ENCODE data around the gene PTK6.

Gene PTK6

GRCh38 chr20:63536997-63537524 is at the start of gene PTK6:
TSS of gene PTK6 (minus strand) at chr20:63537376. CDS start at chr20:63537314, 62 bp downstream.
- H3K9me3 ChIP-seq (ENCODE audit: control insufficient read depth in 2 of 2, low read length in 2 of 2), result no peaks in the 10 kb centered on the region
- peaks cover 30 to 47% of the 10 kb centered on the region in 2 donors for H3K4me1 ChIP-seq (ENCODE audit: control insufficient read depth in 2 of 2, insufficient read depth in 2 of 2, low read length in 2 of 2)
- H3K36me3 ChIP-seq (ENCODE audit: control insufficient read depth in 2 of 2, insufficient read depth in 2 of 2, low read length in 2 of 2), result peaks cover 2% of the 10 kb centered on the region in 2 donors
- H3K4me3 ChIP-seq (ENCODE audit: low read length in 2 of 2), result peak within 1 kb of the TSS; percentile 78 to 80
- H3K27me3 ChIP-seq (ENCODE audit: control insufficient read depth in 2 of 2, insufficient read depth in 2 of 2, low read length in 2 of 2), result no peaks in the 10 kb centered on the region
- peak within 1 kb of the TSS; percentile 99 for H3K27ac ChIP-seq (ENCODE audit: low read depth in 2 of 2, low read length in 2 of 2)
- peak within 1 kb of the TSS; percentile 87 to 99 for H3K9ac ChIP-seq (ENCODE audit: low read depth in 1 of 2, low read length in 2 of 2)

GRCh38 chr20:63586797-63587196 is 49.6 kb upstream of the PTK6 start:
- H3K4me1 ChIP-seq (ENCODE audit: control insufficient read depth in 2 of 2, insufficient read depth in 2 of 2, low read length in 2 of 2), result no peaks in the 10 kb centered on the region
- H3K27me3 ChIP-seq (ENCODE audit: control insufficient read depth in 2 of 2, insufficient read depth in 2 of 2, low read length in 2 of 2), result no peaks in the 10 kb centered on the region
- no peak overlapping the region for H3K9ac ChIP-seq (ENCODE audit: low read depth in 1 of 2, low read length in 2 of 2)
- H3K36me3 ChIP-seq (ENCODE audit: control insufficient read depth in 2 of 2, insufficient read depth in 2 of 2, low read length in 2 of 2), result peaks cover 17 to 18% of the 10 kb centered on the region in 2 donors
- H3K9me3 ChIP-seq (ENCODE audit: control insufficient read depth in 2 of 2, low read length in 2 of 2), result no peaks in the 10 kb centered on the region
- H3K4me3 ChIP-seq (ENCODE audit: low read length in 2 of 2), result no peak overlapping the region
- no peak overlapping the region for H3K27ac ChIP-seq (ENCODE audit: low read depth in 2 of 2, low read length in 2 of 2)

- Histone ChIP-seq H3K4me3 (ENCODE audit: low read length in 2 of 2) (no peak overlapping the region), H3K36me3 (ENCODE audit: control insufficient read depth in 2 of 2, insufficient read depth in 2 of 2, low read length in 2 of 2) (peaks cover 13% of the 10 kb centered on the region in 2 donors), H3K4me1 (ENCODE audit: control insufficient read depth in 2 of 2, insufficient read depth in 2 of 2, low read length in 2 of 2) (no peaks in the 10 kb centered on the region), H3K9ac (ENCODE audit: low read depth in 1 of 2, low read length in 2 of 2) (no peak overlapping the region), H3K27me3 (ENCODE audit: control insufficient read depth in 2 of 2, insufficient read depth in 2 of 2, low read length in 2 of 2) (no peaks in the 10 kb centered on the region), H3K27ac (ENCODE audit: low read depth in 2 of 2, low read length in 2 of 2) (no peak overlapping the region), H3K9me3 (ENCODE audit: control insufficient read depth in 2 of 2, low read length in 2 of 2) (no peaks in the 10 kb centered on the region)
These were observed 48.7 kb upstream of the PTK6 start for GRCh38 chr20:63585616-63586565.

- Histone ChIP-seq H3K9me3 (ENCODE audit: control insufficient read depth in 2 of 2, low read length in 2 of 2) (no peaks in the 10 kb centered on the region), H3K36me3 (ENCODE audit: control insufficient read depth in 2 of 2, insufficient read depth in 2 of 2, low read length in 2 of 2) (no peaks in the 10 kb centered on the region), H3K9ac (ENCODE audit: low read depth in 1 of 2, low read length in 2 of 2) (no peak overlapping the region), H3K4me1 (ENCODE audit: control insufficient read depth in 2 of 2, insufficient read depth in 2 of 2, low read length in 2 of 2) (no peaks in the 10 kb centered on the region), H3K27me3 (ENCODE audit: control insufficient read depth in 2 of 2, insufficient read depth in 2 of 2, low read length in 2 of 2) (peaks cover 7 to 10% of the 10 kb centered on the region in 2 donors), H3K27ac (ENCODE audit: low read depth in 2 of 2, low read length in 2 of 2) (no peak overlapping the region), H3K4me3 (ENCODE audit: low read length in 2 of 2) (no peak overlapping the region)
These were observed 45.3 kb upstream of the PTK6 start for GRCh38 chr20:63582382-63583063.

GRCh38 chr20:63580796-63581461 is 43.8 kb upstream of the PTK6 start:
- Histone ChIP-seq H3K27ac (ENCODE audit: low read depth in 2 of 2, low read length in 2 of 2) (no peak overlapping the region), H3K27me3 (ENCODE audit: control insufficient read depth in 2 of 2, insufficient read depth in 2 of 2, low read length in 2 of 2) (peaks cover 7 to 10% of the 10 kb centered on the region in 2 donors), H3K4me3 (ENCODE audit: low read length in 2 of 2) (no peak overlapping the region), H3K9ac (ENCODE audit: low read depth in 1 of 2, low read length in 2 of 2) (no peak overlapping the region), H3K9me3 (ENCODE audit: control insufficient read depth in 2 of 2, low read length in 2 of 2) (no peaks in the 10 kb centered on the region), H3K36me3 (ENCODE audit: control insufficient read depth in 2 of 2, insufficient read depth in 2 of 2, low read length in 2 of 2) (no peaks in the 10 kb centered on the region), H3K4me1 (ENCODE audit: control insufficient read depth in 2 of 2, insufficient read depth in 2 of 2, low read length in 2 of 2) (no peaks in the 10 kb centered on the region)

GRCh38 chr20:63579017-63579694 is 42.0 kb upstream of the PTK6 start:
- Histone ChIP-seq H3K36me3 (ENCODE audit: control insufficient read depth in 2 of 2, insufficient read depth in 2 of 2, low read length in 2 of 2) (no peaks in the 10 kb centered on the region), H3K9ac (ENCODE audit: low read depth in 1 of 2, low read length in 2 of 2) (no peak overlapping the region), H3K4me3 (ENCODE audit: low read length in 2 of 2) (no peak overlapping the region), H3K4me1 (ENCODE audit: control insufficient read depth in 2 of 2, insufficient read depth in 2 of 2, low read length in 2 of 2) (peaks cover 0 to 3% of the 10 kb centered on the region in 2 donors), H3K9me3 (ENCODE audit: control insufficient read depth in 2 of 2, low read length in 2 of 2) (no peaks in the 10 kb centered on the region), H3K27ac (ENCODE audit: low read depth in 2 of 2, low read length in 2 of 2) (no peak overlapping the region), H3K27me3 (ENCODE audit: control insufficient read depth in 2 of 2, insufficient read depth in 2 of 2, low read length in 2 of 2) (peaks cover 7 to 10% of the 10 kb centered on the region in 2 donors)

GRCh38 chr20:63578224-63579016 is 41.2 kb upstream of the PTK6 start:
- Histone ChIP-seq H3K4me1 (ENCODE audit: control insufficient read depth in 2 of 2, insufficient read depth in 2 of 2, low read length in 2 of 2) (peaks cover 2 to 6% of the 10 kb centered on the region in 2 donors), H3K9me3 (ENCODE audit: control insufficient read depth in 2 of 2, low read length in 2 of 2) (no peaks in the 10 kb centered on the region), H3K27ac (ENCODE audit: low read depth in 2 of 2, low read length in 2 of 2) (no peak overlapping the region), H3K27me3 (ENCODE audit: control insufficient read depth in 2 of 2, insufficient read depth in 2 of 2, low read length in 2 of 2) (peaks cover 7 to 10% of the 10 kb centered on the region in 2 donors), H3K4me3 (ENCODE audit: low read length in 2 of 2) (no peak overlapping the region), H3K36me3 (ENCODE audit: control insufficient read depth in 2 of 2, insufficient read depth in 2 of 2, low read length in 2 of 2) (no peaks in the 10 kb centered on the region), H3K9ac (ENCODE audit: low read depth in 1 of 2, low read length in 2 of 2) (no peak overlapping the region)

GRCh38 chr20:63577317-63577894 is 40.2 kb upstream of the PTK6 start:
- Histone ChIP-seq H3K4me3 (ENCODE audit: low read length in 2 of 2) (no peak overlapping the region), H3K27me3 (ENCODE audit: control insufficient read depth in 2 of 2, insufficient read depth in 2 of 2, low read length in 2 of 2) (peaks cover 7 to 10% of the 10 kb centered on the region in 2 donors), H3K36me3 (ENCODE audit: control insufficient read depth in 2 of 2, insufficient read depth in 2 of 2, low read length in 2 of 2) (no peaks in the 10 kb centered on the region), H3K27ac (ENCODE audit: low read depth in 2 of 2, low read length in 2 of 2) (no peak overlapping the region), H3K9me3 (ENCODE audit: control insufficient read depth in 2 of 2, low read length in 2 of 2) (no peaks in the 10 kb centered on the region), H3K9ac (ENCODE audit: low read depth in 1 of 2, low read length in 2 of 2) (no peak overlapping the region), H3K4me1 (ENCODE audit: control insufficient read depth in 2 of 2, insufficient read depth in 2 of 2, low read length in 2 of 2) (peaks cover 6 to 10% of the 10 kb centered on the region in 2 donors)

GRCh38 chr20:63576311-63576710 is 39.1 kb upstream of the PTK6 start:
- Histone ChIP-seq H3K4me3 (ENCODE audit: low read length in 2 of 2) (no peak overlapping the region), H3K27me3 (ENCODE audit: control insufficient read depth in 2 of 2, insufficient read depth in 2 of 2, low read length in 2 of 2) (peaks cover 7 to 10% of the 10 kb centered on the region in 2 donors), H3K9ac (ENCODE audit: low read depth in 1 of 2, low read length in 2 of 2) (no peak overlapping the region), H3K4me1 (ENCODE audit: control insufficient read depth in 2 of 2, insufficient read depth in 2 of 2, low read length in 2 of 2) (peaks cover 6 to 10% of the 10 kb centered on the region in 2 donors), H3K36me3 (ENCODE audit: control insufficient read depth in 2 of 2, insufficient read depth in 2 of 2, low read length in 2 of 2) (no peaks in the 10 kb centered on the region), H3K9me3 (ENCODE audit: control insufficient read depth in 2 of 2, low read length in 2 of 2) (no peaks in the 10 kb centered on the region), H3K27ac (ENCODE audit: low read depth in 2 of 2, low read length in 2 of 2) (no peak overlapping the region)
